HL-60 (cell line): ENCODE data around the gene HUNK.

Experiments
- GABPA ChIP-seq: IDR thresholded peaks from 2 replicates; pipeline ENCODE4 v1.6.1; 2012; ENCODE audit warnings: low read depth
- POLR2AphosphoS5 ChIP-seq: IDR thresholded peaks from 2 replicates; pipeline ENCODE4 v1.6.1; 2012; ENCODE audit warnings: low read depth
- TF ChIP-seq, protein P1 (sequence below): IDR thresholded peaks from one replicate; pipeline ENCODE4 v1.5.1; 2011; ENCODE audit warnings: low read length, control low read depth, inconsistent platforms; ENCODE audit not compliant: insufficient read depth
- TF ChIP-seq, protein P2 (sequence below): IDR thresholded peaks from 2 replicates; pipeline ENCODE4 v1.6.1; 2012; ENCODE audit warnings: low read depth; ENCODE audit not compliant: insufficient replicate concordance

DNA sequence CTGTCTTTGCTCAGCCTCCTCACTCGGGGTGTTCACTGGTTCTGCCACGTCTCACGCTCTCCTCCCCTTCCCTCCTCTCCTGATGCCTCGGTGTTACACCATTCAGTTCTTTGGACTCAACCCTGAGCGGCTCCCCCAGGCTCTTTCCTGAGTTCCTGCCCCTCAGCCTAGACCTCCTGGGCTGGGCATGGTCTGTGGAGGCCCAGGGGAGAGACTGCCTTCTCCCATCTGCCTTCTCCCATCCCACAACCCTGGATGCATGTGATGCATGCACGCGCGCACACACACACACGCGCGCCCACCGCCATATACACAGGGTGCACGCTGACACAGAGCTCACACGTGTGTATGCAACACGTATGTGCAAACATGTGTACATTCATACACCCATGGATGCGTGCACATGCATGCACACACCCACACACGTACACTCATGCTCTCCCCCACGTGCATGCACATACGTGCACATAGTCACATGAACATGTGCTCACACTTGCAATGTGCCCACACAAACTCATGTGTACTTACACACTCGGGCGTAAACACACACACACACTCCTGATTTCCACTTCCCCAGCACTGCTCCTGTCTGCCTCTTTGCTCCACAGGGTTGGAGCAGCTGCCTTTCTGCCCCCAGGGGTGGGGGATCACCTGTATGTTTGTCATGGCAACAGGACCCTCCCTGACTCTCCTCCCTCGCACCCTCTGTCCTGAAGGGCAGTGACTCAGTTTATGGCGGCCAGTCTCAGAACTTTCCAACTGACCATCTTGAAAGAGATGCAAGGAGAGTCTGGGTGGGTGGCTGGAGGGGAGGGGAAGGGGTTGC lies 59.0 kb downstream of the HUNK start:
- TF ChIP-seq, protein P1, sequence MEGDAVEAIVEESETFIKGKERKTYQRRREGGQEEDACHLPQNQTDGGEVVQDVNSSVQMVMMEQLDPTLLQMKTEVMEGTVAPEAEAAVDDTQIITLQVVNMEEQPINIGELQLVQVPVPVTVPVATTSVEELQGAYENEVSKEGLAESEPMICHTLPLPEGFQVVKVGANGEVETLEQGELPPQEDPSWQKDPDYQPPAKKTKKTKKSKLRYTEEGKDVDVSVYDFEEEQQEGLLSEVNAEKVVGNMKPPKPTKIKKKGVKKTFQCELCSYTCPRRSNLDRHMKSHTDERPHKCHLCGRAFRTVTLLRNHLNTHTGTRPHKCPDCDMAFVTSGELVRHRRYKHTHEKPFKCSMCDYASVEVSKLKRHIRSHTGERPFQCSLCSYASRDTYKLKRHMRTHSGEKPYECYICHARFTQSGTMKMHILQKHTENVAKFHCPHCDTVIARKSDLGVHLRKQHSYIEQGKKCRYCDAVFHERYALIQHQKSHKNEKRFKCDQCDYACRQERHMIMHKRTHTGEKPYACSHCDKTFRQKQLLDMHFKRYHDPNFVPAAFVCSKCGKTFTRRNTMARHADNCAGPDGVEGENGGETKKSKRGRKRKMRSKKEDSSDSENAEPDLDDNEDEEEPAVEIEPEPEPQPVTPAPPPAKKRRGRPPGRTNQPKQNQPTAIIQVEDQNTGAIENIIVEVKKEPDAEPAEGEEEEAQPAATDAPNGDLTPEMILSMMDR: no peak
- TF ChIP-seq GABPA (no peak), POLR2AphosphoS5 (no peak)
- TF ChIP-seq, protein P2, sequence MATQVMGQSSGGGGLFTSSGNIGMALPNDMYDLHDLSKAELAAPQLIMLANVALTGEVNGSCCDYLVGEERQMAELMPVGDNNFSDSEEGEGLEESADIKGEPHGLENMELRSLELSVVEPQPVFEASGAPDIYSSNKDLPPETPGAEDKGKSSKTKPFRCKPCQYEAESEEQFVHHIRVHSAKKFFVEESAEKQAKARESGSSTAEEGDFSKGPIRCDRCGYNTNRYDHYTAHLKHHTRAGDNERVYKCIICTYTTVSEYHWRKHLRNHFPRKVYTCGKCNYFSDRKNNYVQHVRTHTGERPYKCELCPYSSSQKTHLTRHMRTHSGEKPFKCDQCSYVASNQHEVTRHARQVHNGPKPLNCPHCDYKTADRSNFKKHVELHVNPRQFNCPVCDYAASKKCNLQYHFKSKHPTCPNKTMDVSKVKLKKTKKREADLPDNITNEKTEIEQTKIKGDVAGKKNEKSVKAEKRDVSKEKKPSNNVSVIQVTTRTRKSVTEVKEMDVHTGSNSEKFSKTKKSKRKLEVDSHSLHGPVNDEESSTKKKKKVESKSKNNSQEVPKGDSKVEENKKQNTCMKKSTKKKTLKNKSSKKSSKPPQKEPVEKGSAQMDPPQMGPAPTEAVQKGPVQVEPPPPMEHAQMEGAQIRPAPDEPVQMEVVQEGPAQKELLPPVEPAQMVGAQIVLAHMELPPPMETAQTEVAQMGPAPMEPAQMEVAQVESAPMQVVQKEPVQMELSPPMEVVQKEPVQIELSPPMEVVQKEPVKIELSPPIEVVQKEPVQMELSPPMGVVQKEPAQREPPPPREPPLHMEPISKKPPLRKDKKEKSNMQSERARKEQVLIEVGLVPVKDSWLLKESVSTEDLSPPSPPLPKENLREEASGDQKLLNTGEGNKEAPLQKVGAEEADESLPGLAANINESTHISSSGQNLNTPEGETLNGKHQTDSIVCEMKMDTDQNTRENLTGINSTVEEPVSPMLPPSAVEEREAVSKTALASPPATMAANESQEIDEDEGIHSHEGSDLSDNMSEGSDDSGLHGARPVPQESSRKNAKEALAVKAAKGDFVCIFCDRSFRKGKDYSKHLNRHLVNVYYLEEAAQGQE: no peak
